ENCODE results near the gene XRCC5.

The XRCC5 gene

GRCh38 chr2:216181351-216181750 is 72.2 kb downstream of the XRCC5 start (continued):
- TF ChIP-seq TCF4 (CRISPR knock-in tag; IDR thresholded peaks at IDR 0.05; ENCODE audit: borderline replicate concordance) = no peak
- TF ChIP-seq PPARA (CRISPR knock-in tag; IDR thresholded peaks at IDR 0.05; ENCODE audit: borderline replicate concordance) = no peak
- no peak for TF ChIP-seq ARNTL (CRISPR knock-in tag; IDR thresholded peaks at IDR 0.05; ENCODE audit: borderline replicate concordance, low read depth)
- no peak for TF ChIP-seq BACH2 (CRISPR knock-in tag; IDR thresholded peaks at IDR 0.05; ENCODE audit: borderline replicate concordance)

DNA sequence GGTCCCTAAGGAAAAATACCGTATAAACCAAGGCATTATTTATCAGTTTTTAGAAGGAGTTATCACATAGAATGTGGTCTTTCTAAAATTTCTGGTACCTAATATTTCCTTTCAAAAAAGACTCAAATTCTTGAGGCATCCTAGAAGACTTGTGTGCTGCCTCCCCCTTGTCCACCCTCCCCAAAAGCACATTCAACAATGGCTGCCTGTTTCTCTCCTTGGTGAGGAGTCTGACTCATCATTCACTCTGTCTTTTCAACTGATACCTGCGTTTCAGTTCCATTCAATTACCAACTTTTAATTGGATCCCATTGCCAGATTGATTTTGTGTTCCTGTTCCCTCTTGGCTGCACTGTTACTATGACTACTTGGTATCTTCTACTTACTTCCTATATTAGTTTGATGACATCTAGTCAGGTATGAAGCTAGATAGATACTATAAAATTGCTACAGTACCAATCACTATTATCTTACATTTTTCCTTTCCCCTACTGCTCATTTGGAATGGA is 72.9 kb downstream of the XRCC5 start:
- TF ChIP-seq PATZ1 (CRISPR knock-in tag; IDR thresholded peaks at IDR 0.05; ENCODE audit: borderline replicate concordance) (peak; percentile 26; the same call in 1 of the 2 replicates), TSHZ2 (CRISPR knock-in tag; IDR thresholded peaks at IDR 0.05) (no peak), BACH2 (CRISPR knock-in tag; IDR thresholded peaks at IDR 0.05; ENCODE audit: borderline replicate concordance) (no peak)
- TF ChIP-seq, protein P1, sequence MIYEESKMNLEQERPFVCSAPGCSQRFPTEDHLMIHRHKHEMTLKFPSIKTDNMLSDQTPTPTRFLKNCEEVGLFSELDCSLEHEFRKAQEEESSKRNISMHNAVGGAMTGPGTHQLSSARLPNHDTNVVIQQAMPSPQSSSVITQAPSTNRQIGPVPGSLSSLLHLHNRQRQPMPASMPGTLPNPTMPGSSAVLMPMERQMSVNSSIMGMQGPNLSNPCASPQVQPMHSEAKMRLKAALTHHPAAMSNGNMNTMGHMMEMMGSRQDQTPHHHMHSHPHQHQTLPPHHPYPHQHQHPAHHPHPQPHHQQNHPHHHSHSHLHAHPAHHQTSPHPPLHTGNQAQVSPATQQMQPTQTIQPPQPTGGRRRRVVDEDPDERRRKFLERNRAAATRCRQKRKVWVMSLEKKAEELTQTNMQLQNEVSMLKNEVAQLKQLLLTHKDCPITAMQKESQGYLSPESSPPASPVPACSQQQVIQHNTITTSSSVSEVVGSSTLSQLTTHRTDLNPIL (CRISPR knock-in tag; IDR thresholded peaks at IDR 0.05; ENCODE audit: low read depth) = no peak
- TF ChIP-seq, protein P2, sequence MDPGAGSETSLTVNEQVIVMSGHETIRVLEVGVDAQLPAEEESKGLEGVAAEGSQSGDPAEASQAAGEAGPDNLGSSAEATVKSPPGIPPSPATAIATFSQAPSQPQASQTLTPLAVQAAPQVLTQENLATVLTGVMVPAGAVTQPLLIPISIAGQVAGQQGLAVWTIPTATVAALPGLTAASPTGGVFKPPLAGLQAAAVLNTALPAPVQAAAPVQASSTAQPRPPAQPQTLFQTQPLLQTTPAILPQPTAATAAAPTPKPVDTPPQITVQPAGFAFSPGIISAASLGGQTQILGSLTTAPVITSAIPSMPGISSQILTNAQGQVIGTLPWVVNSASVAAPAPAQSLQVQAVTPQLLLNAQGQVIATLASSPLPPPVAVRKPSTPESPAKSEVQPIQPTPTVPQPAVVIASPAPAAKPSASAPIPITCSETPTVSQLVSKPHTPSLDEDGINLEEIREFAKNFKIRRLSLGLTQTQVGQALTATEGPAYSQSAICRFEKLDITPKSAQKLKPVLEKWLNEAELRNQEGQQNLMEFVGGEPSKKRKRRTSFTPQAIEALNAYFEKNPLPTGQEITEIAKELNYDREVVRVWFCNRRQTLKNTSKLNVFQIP (CRISPR knock-in tag; IDR thresholded peaks at IDR 0.05; ENCODE audit: borderline replicate concordance, low read depth) = no peak
- no peak; the same call in 2 of the 3 replicates for ATAC-seq

GRCh38 chr2:216183462-216183861 is 74.3 kb downstream of the XRCC5 start:
- no peak for TF ChIP-seq RARB (CRISPR knock-in tag; IDR thresholded peaks at IDR 0.05)
- no peak for TF ChIP-seq ARNTL (CRISPR knock-in tag; IDR thresholded peaks at IDR 0.05; ENCODE audit: borderline replicate concordance, low read depth)
- TF ChIP-seq TCF4 (CRISPR knock-in tag; IDR thresholded peaks at IDR 0.05; ENCODE audit: borderline replicate concordance) = no peak
- TF ChIP-seq ISL1 (CRISPR knock-in tag; IDR thresholded peaks at IDR 0.05) = no peak
- no peak for TF ChIP-seq ZFP30 (CRISPR knock-in tag; IDR thresholded peaks at IDR 0.05)
- no peak for TF ChIP-seq CSDC2 (CRISPR knock-in tag; IDR thresholded peaks at IDR 0.05)
- no peak for TF ChIP-seq ZNF70 (CRISPR knock-in tag; IDR thresholded peaks at IDR 0.05)
- TF ChIP-seq BACH2 (CRISPR knock-in tag; IDR thresholded peaks at IDR 0.05; ENCODE audit: borderline replicate concordance) = no peak
- no peak for TF ChIP-seq PPARA (CRISPR knock-in tag; IDR thresholded peaks at IDR 0.05; ENCODE audit: borderline replicate concordance)
- no peak for TF ChIP-seq GLIS3 (CRISPR knock-in tag; IDR thresholded peaks at IDR 0.05)
- no peak for TF ChIP-seq ZNF565 (CRISPR knock-in tag; conservative IDR thresholded peaks at IDR 0.05; ENCODE audit: low read depth)
- ATAC-seq = no peak

- peak; percentile 15 for ATAC-seq
- TF ChIP-seq ZFP3 (CRISPR knock-in tag; IDR thresholded peaks at IDR 0.05) (no peak), ESRRG (CRISPR knock-in tag; IDR thresholded peaks at IDR 0.05) (no peak), TSHZ2 (CRISPR knock-in tag; IDR thresholded peaks at IDR 0.05) (no peak), ZFP30 (CRISPR knock-in tag; IDR thresholded peaks at IDR 0.05) (no peak)
These were observed 79.4 kb downstream of the XRCC5 start for GRCh38 chr2:216188559-216188850.
